ENCODE results near the gene TBX10. TPM values are rescaled to one million over a fixed set of nuclear protein-coding genes. Genes with fewer than 3 reads are reported as not detected.

The TBX10 gene
- total and polyA plus RNA-seq, 2 donors (not counting 3 experiments of a cell fraction or from before 2014, with no cell fraction given): not detected

- POLR2A ChIA-PET: no interaction called here
- TF ChIP-seq POLR2A (IDR thresholded peaks at IDR 0.05; ENCODE audit: low read depth, low read length) (no peak), CTCF (IDR thresholded peaks at IDR 0.05; ENCODE audit: extremely low read depth in 1 of 2, insufficient read depth in 1 of 2, low read depth in 1 of 2, low read length in 2 of 2) (no peak), FOS (IDR thresholded peaks at IDR 0.05; ENCODE audit: borderline replicate concordance, insufficient read depth, low read length) (no peak), POLR2AphosphoS5 (IDR thresholded peaks at IDR 0.05; ENCODE audit: insufficient read depth, low read depth, low read length) (no peak), EZH2 (IDR thresholded peaks at IDR 0.05; ENCODE audit: borderline replicate concordance, low read depth, low read length, severe bottlenecking) (no peak), MAX (IDR thresholded peaks at IDR 0.05; ENCODE audit: insufficient read depth, insufficient read length) (no peak), MYC (IDR thresholded peaks at IDR 0.05; ENCODE audit: low read depth, low read length) (no peak), GATA2 (IDR thresholded peaks at IDR 0.05; ENCODE audit: insufficient read depth, insufficient read length, low read depth, low read length) (no peak), JUN (IDR thresholded peaks at IDR 0.05; ENCODE audit: borderline replicate concordance, insufficient read depth, insufficient read length, low read depth) (no peak)
Measured at GRCh38 chr11:67668192-67668551, 28.6 kb upstream of the TBX10 start.

More at GRCh38 chr11:67668192-67668551, 28.6 kb upstream of the TBX10 start:
- H3K9me3 ChIP-seq (replicated peaks; ENCODE audit: control insufficient read depth, insufficient read depth, low read length): no peaks in the 10 kb centered on the region
- H2AFZ ChIP-seq (ENCODE audit: low read depth, low read length): no peak overlapping the region
- no peak overlapping the region for H3K4me2 ChIP-seq (ENCODE audit: insufficient read depth, low read length)
- no peak overlapping the region for H3K27ac ChIP-seq (ENCODE audit: insufficient read depth, low read depth, low read length)
- FAIRE-seq (no peak), DNase-seq (ENCODE audit: low read depth, low spot score) (no peak)
- H4K20me1 ChIP-seq (replicated peaks; ENCODE audit: control insufficient read depth, extremely low read depth, insufficient read depth, low read length): no peaks in the 10 kb centered on the region
- H3K4me1 ChIP-seq (ENCODE audit: control insufficient read depth, extremely low read depth, insufficient read depth, low read length): no peaks in the 10 kb centered on the region
- no peaks in the 10 kb centered on the region for H3K9me1 ChIP-seq (replicated peaks; ENCODE audit: control insufficient read depth, extremely low read depth, insufficient read depth, low read length)
- dilution Hi-C loops (cut with MboI; ENCODE audit: extremely low pct_ligation_motif_present, low sequenced_read_pairs) (no loop called here), intact Hi-C loops (cut with micrococcal nuclease) (no loop called here)
- no peaks in the 10 kb centered on the region for H3K79me2 ChIP-seq (ENCODE audit: control insufficient read depth, insufficient read depth, low read length)
- no peaks in the 10 kb centered on the region for H3K36me3 ChIP-seq (ENCODE audit: control insufficient read depth in 2 of 2, extremely low read depth in 1 of 2, insufficient read depth in 2 of 2, low read length in 2 of 2)
- no peak overlapping the region for H3K9ac ChIP-seq (replicated peaks; ENCODE audit: extremely low read depth, insufficient read depth, low read length)
- no peak overlapping the region for H3K4me3 ChIP-seq (replicated peaks in 1 of 3; ENCODE audit: insufficient read depth in 1 of 3, low read depth in 1 of 3, low read length in 3 of 3)
- no peaks in the 10 kb centered on the region for H3K27me3 ChIP-seq (ENCODE audit: control insufficient read depth in 2 of 2, insufficient read depth in 2 of 2, low read length in 2 of 2)
- CTCF ChIA-PET: interaction anchor here (1.5 kb wide), 1 partner anchor 9 kb away, joined by 5 read pairs; no protein-coding TSS in a partner anchor
- no TSS peak for BruUV-seq (replicated peaks)
